Nephron (organoid): ENCODE data around the gene OTULINL.

Source experiments
- H3K27ac Mint-ChIP-seq, 3 experiments: 2 replicates each; pipeline ENCODE4 v1.8.0; 2020; ENCODE audit warnings: mixed read lengths in 3 of 3, mild to moderate bottlenecking in 2 of 3, moderate library complexity in 1 of 3
- H3K27me3 Mint-ChIP-seq: 2 replicates; pipeline ENCODE4 v1.8.0; 2021; ENCODE audit warnings: low read depth, mild to moderate bottlenecking, moderate library complexity, mixed read lengths
- H3K36me3 Mint-ChIP-seq: 2 replicates; pipeline ENCODE4 v1.8.0; 2020; ENCODE audit warnings: low read depth, mixed read lengths
- H3K4me1 Mint-ChIP-seq: 2 replicates; pipeline ENCODE4 v1.8.0; 2020; ENCODE audit warnings: mixed read lengths
- H3K4me3 Mint-ChIP-seq, 3 experiments: 2 replicates each; pipeline ENCODE4 v1.8.0; 2020; ENCODE audit warnings: mild to moderate bottlenecking in 3 of 3, mixed read lengths in 3 of 3, moderate library complexity in 2 of 3
- H3K9me3 Mint-ChIP-seq: 2 replicates; pipeline ENCODE4 v1.8.0; 2020; ENCODE audit warnings: mixed read lengths
- TF ChIP-seq, protein P1 (sequence below), 3 experiments: fragments of 200-600 bp; sonication (generic); IDR thresholded peaks; one replicate each; pipeline ENCODE4 v1.5.0; 2021; ENCODE audit warnings: antibody characterized with exemption in 3 of 3; ENCODE audit not compliant: unreplicated experiment in 3 of 3

Gene OTULINL

DNA sequence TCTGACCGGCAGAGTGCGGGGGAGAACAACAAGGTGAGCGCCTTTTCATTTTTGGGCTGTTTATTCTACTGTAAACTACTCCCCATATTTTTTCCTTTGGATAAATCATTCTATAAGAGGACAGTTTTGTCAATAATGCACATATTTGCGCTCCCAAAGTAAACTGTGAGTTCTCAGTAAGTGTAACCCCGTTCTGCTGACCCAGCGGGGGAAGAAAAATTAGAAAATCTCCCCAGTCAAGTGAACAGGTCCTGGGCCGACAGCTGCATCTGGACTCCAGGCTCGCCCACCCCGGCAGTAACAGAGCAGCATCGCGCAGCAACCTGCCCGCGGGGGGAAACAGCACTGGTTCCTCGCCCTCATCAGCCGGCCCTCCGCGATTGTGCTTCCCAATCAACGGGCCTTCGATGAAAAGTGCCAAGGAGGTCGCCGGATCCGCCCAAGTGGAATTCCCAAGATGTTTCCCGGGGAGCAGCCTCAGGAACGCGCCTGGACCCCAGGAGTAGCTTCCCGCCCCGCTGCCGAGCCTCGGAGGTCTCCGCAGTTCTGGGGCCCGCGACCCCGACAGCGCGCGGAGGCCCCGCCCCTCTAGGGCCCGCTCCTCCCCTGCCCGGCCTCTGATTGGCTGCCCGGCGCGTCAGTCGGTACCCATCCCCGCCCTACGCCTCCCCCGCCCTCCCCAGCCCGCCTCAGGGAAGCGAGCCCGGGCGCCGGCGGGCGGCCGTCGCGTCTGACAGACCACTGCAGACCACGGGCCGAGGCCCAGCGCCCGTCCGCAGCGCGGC lies at the start of gene OTULINL:
TSS of gene OTULINL (plus strand) at position 687 of the 785 bp plus-strand sequence. CDS start 103 bp downstream, outside the sequence.
- peaks cover 7% of the 10 kb centered on the region for H3K4me1 Mint-ChIP-seq
- H3K9me3 Mint-ChIP-seq = peaks cover 2% of the 10 kb centered on the region
- peak within 1 kb of the TSS; percentile 82 to 89 (median 89) for H3K4me3 Mint-ChIP-seq
- H3K27me3 Mint-ChIP-seq = peaks cover 57% of the 10 kb centered on the region
- TF ChIP-seq, protein P1, sequence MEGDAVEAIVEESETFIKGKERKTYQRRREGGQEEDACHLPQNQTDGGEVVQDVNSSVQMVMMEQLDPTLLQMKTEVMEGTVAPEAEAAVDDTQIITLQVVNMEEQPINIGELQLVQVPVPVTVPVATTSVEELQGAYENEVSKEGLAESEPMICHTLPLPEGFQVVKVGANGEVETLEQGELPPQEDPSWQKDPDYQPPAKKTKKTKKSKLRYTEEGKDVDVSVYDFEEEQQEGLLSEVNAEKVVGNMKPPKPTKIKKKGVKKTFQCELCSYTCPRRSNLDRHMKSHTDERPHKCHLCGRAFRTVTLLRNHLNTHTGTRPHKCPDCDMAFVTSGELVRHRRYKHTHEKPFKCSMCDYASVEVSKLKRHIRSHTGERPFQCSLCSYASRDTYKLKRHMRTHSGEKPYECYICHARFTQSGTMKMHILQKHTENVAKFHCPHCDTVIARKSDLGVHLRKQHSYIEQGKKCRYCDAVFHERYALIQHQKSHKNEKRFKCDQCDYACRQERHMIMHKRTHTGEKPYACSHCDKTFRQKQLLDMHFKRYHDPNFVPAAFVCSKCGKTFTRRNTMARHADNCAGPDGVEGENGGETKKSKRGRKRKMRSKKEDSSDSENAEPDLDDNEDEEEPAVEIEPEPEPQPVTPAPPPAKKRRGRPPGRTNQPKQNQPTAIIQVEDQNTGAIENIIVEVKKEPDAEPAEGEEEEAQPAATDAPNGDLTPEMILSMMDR (IDR thresholded peaks at IDR 0.05; ENCODE audit: unreplicated experiment in 3 of 3) = no peak
- peak within 1 kb of the TSS in 1 of 3 experiments; percentile 69 for H3K27ac Mint-ChIP-seq
- H3K36me3 Mint-ChIP-seq = no peaks in the 10 kb centered on the region

DNA sequence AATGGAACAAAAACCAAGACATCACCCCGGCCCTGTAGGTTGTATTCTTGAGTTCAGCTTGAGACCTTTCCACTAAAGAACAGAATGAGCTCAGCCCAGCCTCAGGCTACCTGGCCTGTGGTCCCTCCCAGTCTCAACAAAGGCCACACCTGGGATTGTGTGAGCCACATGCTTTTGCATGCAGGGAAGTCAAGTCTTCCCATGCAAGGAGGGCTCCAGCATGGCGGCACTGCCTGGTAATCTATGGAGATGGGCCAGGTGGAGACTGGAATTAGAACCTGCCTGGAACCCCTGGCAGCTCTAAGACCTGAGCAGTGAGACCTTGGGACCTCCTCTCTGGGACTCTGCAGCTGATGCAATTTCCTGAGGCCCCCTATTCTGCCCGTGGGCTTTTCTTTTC lies 49.4 kb upstream of the OTULINL start:
- H3K27me3 Mint-ChIP-seq = no peaks in the 10 kb centered on the region
- TF ChIP-seq, protein P1 (IDR thresholded peaks at IDR 0.05; ENCODE audit: unreplicated experiment in 3 of 3) = no peak
- no peak overlapping the region for H3K27ac Mint-ChIP-seq
- no peaks in the 10 kb centered on the region for H3K9me3 Mint-ChIP-seq
- H3K36me3 Mint-ChIP-seq = no peaks in the 10 kb centered on the region
- H3K4me3 Mint-ChIP-seq = no peak overlapping the region
- peaks cover 11% of the 10 kb centered on the region for H3K4me1 Mint-ChIP-seq

GRCh38 chr5:14534773-14535172 lies 46.8 kb upstream of the OTULINL start:
- Mint-ChIP-seq H3K27ac (peak overlapping the region; percentile 31 to 68 (median 35)), H3K27me3 (no peaks in the 10 kb centered on the region), H3K36me3 (no peaks in the 10 kb centered on the region), H3K9me3 (peaks cover 16% of the 10 kb centered on the region), H3K4me1 (peaks cover 11% of the 10 kb centered on the region), H3K4me3 (no peak overlapping the region)
- TF ChIP-seq, protein P1 (IDR thresholded peaks at IDR 0.05; ENCODE audit: unreplicated experiment in 3 of 3) = no peak

DNA sequence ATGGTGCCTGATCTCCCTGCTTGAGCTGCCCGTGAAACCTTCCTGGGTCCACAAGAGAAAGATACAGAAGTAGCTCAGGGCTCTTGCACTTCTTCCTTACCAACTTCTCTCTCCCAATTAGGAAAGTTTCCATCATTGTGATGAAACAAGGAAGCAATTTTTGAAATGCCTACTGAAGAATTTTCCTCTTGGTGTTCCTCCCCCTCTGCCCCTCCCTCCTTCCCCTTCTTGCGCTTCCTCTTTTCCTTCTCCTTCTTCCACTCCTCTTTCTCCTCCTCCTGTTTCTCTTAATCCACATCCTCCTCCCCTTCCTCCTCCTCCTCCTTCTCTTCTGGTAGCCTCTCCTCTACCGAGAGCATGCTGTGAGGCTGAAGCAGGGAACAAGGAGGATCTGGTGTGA lies 36.3 kb upstream of the OTULINL start:
- no peak overlapping the region for H3K4me3 Mint-ChIP-seq

DNA sequence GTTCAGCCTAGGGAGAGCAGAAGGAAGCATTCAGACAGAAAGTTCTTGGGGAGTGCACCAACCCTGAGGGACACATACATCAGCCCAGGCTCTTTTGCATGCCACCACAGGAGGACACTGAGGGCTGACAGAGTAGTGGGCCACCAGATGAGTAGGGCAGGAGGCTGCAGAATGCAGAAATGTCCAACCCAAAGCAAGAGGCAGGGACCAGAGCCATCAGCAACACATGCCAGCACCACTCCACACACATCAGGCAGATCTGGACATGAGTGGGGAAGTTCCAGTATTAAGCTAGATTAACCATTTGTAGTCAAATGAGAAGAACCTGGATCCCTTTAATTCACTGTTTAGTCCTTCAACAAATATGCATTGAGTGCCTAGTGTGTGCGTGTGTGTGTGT lies 35.7 kb upstream of the OTULINL start:
- TF ChIP-seq, protein P1 (IDR thresholded peaks at IDR 0.05; ENCODE audit: unreplicated experiment in 3 of 3) = no peak
- Mint-ChIP-seq H3K4me1 (no peaks in the 10 kb centered on the region), H3K27ac (no peak overlapping the region), H3K36me3 (no peaks in the 10 kb centered on the region), H3K27me3 (peaks cover 3% of the 10 kb centered on the region), H3K9me3 (peaks cover 15% of the 10 kb centered on the region), H3K4me3 (no peak overlapping the region)

More for the DNA sequence above, 36.3 kb upstream of the OTULINL start:
- Mint-ChIP-seq H3K27ac (no peak overlapping the region), H3K36me3 (no peaks in the 10 kb centered on the region), H3K4me1 (no peaks in the 10 kb centered on the region), H3K27me3 (peaks cover 3% of the 10 kb centered on the region), H3K9me3 (peaks cover 19% of the 10 kb centered on the region)
- TF ChIP-seq, protein P1 (IDR thresholded peaks at IDR 0.05; ENCODE audit: unreplicated experiment in 3 of 3) = no peak

DNA sequence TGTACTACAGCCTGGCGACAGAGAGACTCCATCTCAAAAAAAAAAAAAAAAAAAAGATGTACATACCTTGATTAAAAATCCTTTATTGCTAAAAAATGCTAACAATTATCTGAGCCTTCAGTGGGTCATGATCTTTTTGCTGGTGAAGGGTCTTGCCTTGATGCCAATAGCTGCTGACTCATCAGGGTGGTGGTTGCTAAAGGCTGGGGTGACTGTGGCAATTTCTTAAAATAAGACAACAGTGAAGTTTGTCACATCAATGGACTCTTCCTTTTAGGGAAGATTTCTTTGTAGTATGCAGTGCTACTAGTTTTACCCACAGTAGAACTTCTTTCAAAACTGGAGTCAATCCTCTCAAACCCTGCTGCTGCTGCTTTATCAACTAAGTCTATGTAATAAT lies 33.9 kb upstream of the OTULINL start:
- Mint-ChIP-seq H3K4me3 (no peak overlapping the region), H3K4me1 (no peaks in the 10 kb centered on the region), H3K27me3 (peaks cover 3% of the 10 kb centered on the region), H3K27ac (no peak overlapping the region), H3K9me3 (peaks cover 5% of the 10 kb centered on the region), H3K36me3 (no peaks in the 10 kb centered on the region)
- TF ChIP-seq, protein P1 (IDR thresholded peaks at IDR 0.05; ENCODE audit: unreplicated experiment in 3 of 3) = no peak
